Limb (tissue), 2 donors: ENCODE data around the gene SLC25A22.

ENCODE experiments used
- DNase-seq, 2 donors: peaks; one replicate each; pipeline ENCODE4 v3.0.0-alpha.2; 2016; ENCODE audit errors: extremely low spot score in 2 of 2

Gene SLC25A22

GRCh38 chr11:798093-798713, at the start of gene SLC25A22:
Gene SLC25A22 (minus strand): TSS chr11:798281. CDS start chr11:795006, 3,275 bp downstream.
- peak; percentile 85 to 92 for DNase-seq

- no peak for DNase-seq
Observed at GRCh38 chr11:847876-848275, 49.8 kb upstream of the SLC25A22 start.

- DNase-seq, result no peak
Observed at GRCh38 chr11:846496-847098, 48.5 kb upstream of the SLC25A22 start.

GRCh38 chr11:845872-846495, 47.9 kb upstream of the SLC25A22 start:
- peak in 1 of 2 donors; percentile 75 for DNase-seq

GRCh38 chr11:844693-845644, 46.9 kb upstream of the SLC25A22 start:
- DNase-seq, result peak; percentile 89 to 93

GRCh38 chr11:843818-844692, 46.0 kb upstream of the SLC25A22 start:
- peak; percentile 82 to 89 for DNase-seq

GRCh38 chr11:843086-843734, 45.1 kb upstream of the SLC25A22 start:
- no peak for DNase-seq

- peak; percentile 82 to 95 for DNase-seq
Observed at GRCh38 chr11:842370-843002, 44.4 kb upstream of the SLC25A22 start, which contains the start of the genes POLR2L and TSPAN4. Gene POLR2L (minus strand): TSS chr11:842529. CDS start chr11:842508, 21 bp downstream. Gene TSPAN4 (plus strand): TSS chr11:842852. CDS start chr11:850305, 7,453 bp downstream.

GRCh38 chr11:841981-842369, 43.9 kb upstream of the SLC25A22 start:
- DNase-seq, result no peak

- DNase-seq, result no peak
Observed at GRCh38 chr11:839875-840617, 42.0 kb upstream of the SLC25A22 start.

GRCh38 chr11:839280-839623, 41.2 kb upstream of the SLC25A22 start:
- DNase-seq, result no peak

GRCh38 chr11:838441-839279, 40.6 kb upstream of the SLC25A22 start:
- no peak for DNase-seq

GRCh38 chr11:837990-838307, 39.9 kb upstream of the SLC25A22 start:
- no peak for DNase-seq

- DNase-seq, result no peak
Observed at GRCh38 chr11:837189-837989, 39.3 kb upstream of the SLC25A22 start.

GRCh38 chr11:836700-837099, 38.6 kb upstream of the SLC25A22 start:
- no peak for DNase-seq

- DNase-seq, result no peak
Observed at GRCh38 chr11:836274-836673, 38.2 kb upstream of the SLC25A22 start.
